HepG2 (cell line): Measurements from ENCODE around the gene FAM117A. TPM values are rescaled to one million over a fixed set of nuclear protein-coding genes. Genes with fewer than 3 reads are reported as not detected.

Source experiments
- ATF6 ChIP-seq: sonication (generic); formaldehyde crosslinking; conservative IDR thresholded peaks from 2 replicates; pipeline ENCODE4 v1.4.0; 2020; ENCODE audit warnings: missing genetic modification reagents
- EP300 ChIP-seq, 3 experiments: sonication (generic) in 1 of 3; formaldehyde crosslinking in 1 of 3; IDR thresholded peaks; 2 replicates each; pipeline versions ENCODE4 v1.5.1 to v1.6.1; 2011 to 2020; ENCODE audit warnings: low read depth in 2 of 3, low read length in 2 of 3, borderline replicate concordance in 1 of 3, improper control_type of control experiment in 1 of 3, mild to moderate bottlenecking in 1 of 3, missing genetic modification reagents in 1 of 3, moderate library complexity in 1 of 3
- NBN ChIP-seq: fragments of 450-650 bp; conservative IDR thresholded peaks from 2 replicates; pipeline ENCODE4 v1.6.1; 2017
- NR1H2 ChIP-seq: sonication (generic); formaldehyde crosslinking; IDR thresholded peaks from 2 replicates; pipeline ENCODE4 v1.8.1; 2022; ENCODE audit warnings: low read depth, missing genetic modification reagents, borderline replicate concordance
- POGK ChIP-seq: sonication (generic); formaldehyde crosslinking; conservative IDR thresholded peaks from 2 replicates; pipeline ENCODE4 v1.8.0; 2022; ENCODE audit warnings: mild to moderate bottlenecking, moderate library complexity, missing genetic modification reagents
- SP4 ChIP-seq: sonication (generic); formaldehyde crosslinking; IDR thresholded peaks from 2 replicates; pipeline ENCODE4 v1.8.1; 2023; ENCODE audit warnings: mild to moderate bottlenecking, missing genetic modification reagents
- TARDBP ChIP-seq: sonication (generic); formaldehyde crosslinking; IDR thresholded peaks from 2 replicates; pipeline ENCODE4 v1.8.0; 2022; ENCODE audit warnings: mild to moderate bottlenecking, missing genetic modification reagents
- ZBTB37 ChIP-seq: sonication (generic); formaldehyde crosslinking; IDR thresholded peaks from 2 replicates; pipeline ENCODE4 v1.4.0; 2020; ENCODE audit warnings: mild to moderate bottlenecking, missing genetic modification reagents
- ZNF253 ChIP-seq: sonication (generic); formaldehyde crosslinking; IDR thresholded peaks from 2 replicates; pipeline ENCODE4 v1.8.0; 2022; ENCODE audit warnings: mild to moderate bottlenecking, missing genetic modification reagents, borderline replicate concordance
- ZNF382 ChIP-seq: sonication (generic); formaldehyde crosslinking; IDR thresholded peaks from 2 replicates; pipeline ENCODE4 v1.5.0; 2020; ENCODE audit warnings: missing genetic modification reagents, mild to moderate bottlenecking, borderline replicate concordance
- ZNF496 ChIP-seq: sonication (generic); formaldehyde crosslinking; IDR thresholded peaks from 2 replicates; pipeline ENCODE4 v1.8.1; 2023; ENCODE audit warnings: mild to moderate bottlenecking, moderate library complexity, missing genetic modification reagents; ENCODE audit not compliant: insufficient replicate concordance
- ZNF510 ChIP-seq: sonication (generic); formaldehyde crosslinking; IDR thresholded peaks from 2 replicates; pipeline ENCODE4 v1.4.0; 2020; ENCODE audit warnings: low read depth, mild to moderate bottlenecking, missing genetic modification reagents
- ZNF563 ChIP-seq: sonication (generic); formaldehyde crosslinking; IDR thresholded peaks from 2 replicates; pipeline ENCODE4 v1.8.0; 2022; ENCODE audit warnings: mild to moderate bottlenecking, moderate library complexity, missing genetic modification reagents
- ZNF749 ChIP-seq: sonication (generic); formaldehyde crosslinking; IDR thresholded peaks from 2 replicates; pipeline ENCODE4 v1.8.0; 2022; ENCODE audit warnings: mild to moderate bottlenecking, missing genetic modification reagents, moderate library complexity, borderline replicate concordance
- polyA plus RNA-seq, 8 experiments: library from polyadenylated mRNA; depleted of rRNA in 3 of 8; stranded (reverse) in 7 of 8; unstranded in 1 of 8; fragments of >200 nt; fragmentation: Illumina TruSeq in 4 of 8; extraction: Trizol in 4 of 8; gene quantifications; 2 replicates each; pipeline versions ENCODE4 v1.2.1 to v1.2.3, GENCODE V29; 2011 to 2016; ENCODE audit warnings: low read depth in 4 of 8, missing spikeins in 1 of 8, mixed read lengths in 1 of 8; ENCODE audit not compliant: insufficient read depth in 1 of 8
- total RNA-seq, 5 experiments: library from RNA; depleted of rRNA; stranded (reverse); fragments of >200 nt; fragmentation: Illumina TruSeq; extraction: Trizol; gene quantifications; 2 replicates each; pipeline ENCODE4 v1.2.3, GENCODE V29; 2016; ENCODE audit warnings: low read depth in 1 of 5
- TF ChIP-seq, protein P1 (sequence below): sonication (generic); formaldehyde crosslinking; IDR thresholded peaks from 2 replicates; pipeline ENCODE4 v1.8.0; 2022; ENCODE audit warnings: missing genetic modification reagents, low read depth, mild to moderate bottlenecking, borderline replicate concordance
- TF ChIP-seq, protein P2 (sequence below): IDR thresholded peaks from 2 replicates; pipeline ENCODE4 v1.6.1; 2012; ENCODE audit warnings: low read depth, low read length, improper control_type of control experiment

The FAM117A gene
- total and polyA plus RNA-seq, 2 of the 13 experiments (the other 11 are each of a cell fraction or from before 2014, with no cell fraction given), result 12.1 to 19.8 TPM

- TF ChIP-seq ATF6 (CRISPR knock-in tag) (no peak), ZNF510 (CRISPR knock-in tag) (peak; percentile 99), NR1H2 (CRISPR knock-in tag) (peak; percentile 80; the same call in 1 of the 2 replicates), ZNF253 (CRISPR knock-in tag) (peak; percentile 99), NBN (no peak), ZNF382 (no peak), ZNF749 (CRISPR knock-in tag) (peak; percentile 99; the same call in 1 of the 2 replicates), ZNF563 (CRISPR knock-in tag) (peak; percentile 98), POGK (CRISPR knock-in tag) (peak; percentile 95), SP4 (peak; percentile 94), EP300 (IDR thresholded peaks at IDR 0.05; ENCODE audit: low read depth in 2 of 2, low read length in 2 of 2) (no peak), EP300 (CRISPR knock-in tag; IDR thresholded peaks at IDR 0.05; ENCODE audit: borderline replicate concordance) (peak; percentile 32; the same call in 1 of the 2 replicates), ZBTB37 (no peak), TARDBP (peak; percentile 99), ZNF496 (CRISPR knock-in tag) (no peak)
- TF ChIP-seq, protein P1, sequence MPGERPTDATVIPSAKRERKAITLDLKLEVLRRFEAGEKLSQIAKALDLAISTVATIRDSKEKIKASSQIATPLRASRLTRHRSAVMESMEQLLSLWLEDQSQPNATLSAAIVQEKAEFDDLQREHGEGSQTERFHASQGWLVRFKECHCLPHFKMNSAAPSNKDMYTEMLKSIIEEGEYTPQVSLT, result peak; percentile 49; the same call in 1 of the 2 replicates
- TF ChIP-seq, protein P2, sequence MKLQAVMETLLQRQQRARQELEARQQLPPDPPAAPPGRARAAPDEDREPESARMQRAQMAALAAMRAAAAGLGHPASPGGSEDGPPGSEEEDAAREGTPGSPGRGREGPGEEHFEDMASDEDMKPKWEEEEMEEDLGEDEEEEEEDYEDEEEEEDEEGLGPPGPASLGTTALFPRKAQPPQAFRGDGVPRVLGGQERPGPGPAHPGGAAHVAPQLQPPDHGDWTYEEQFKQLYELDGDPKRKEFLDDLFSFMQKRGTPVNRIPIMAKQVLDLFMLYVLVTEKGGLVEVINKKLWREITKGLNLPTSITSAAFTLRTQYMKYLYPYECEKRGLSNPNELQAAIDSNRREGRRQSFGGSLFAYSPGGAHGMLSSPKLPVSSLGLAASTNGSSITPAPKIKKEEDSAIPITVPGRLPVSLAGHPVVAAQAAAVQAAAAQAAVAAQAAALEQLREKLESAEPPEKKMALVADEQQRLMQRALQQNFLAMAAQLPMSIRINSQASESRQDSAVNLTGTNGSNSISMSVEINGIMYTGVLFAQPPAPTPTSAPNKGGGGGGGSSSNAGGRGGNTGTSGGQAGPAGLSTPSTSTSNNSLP, result peak; percentile 71
Observed at GRCh38 chr17:49677933-49678847, 85.7 kb downstream of the FAM117A start, which contains the start of gene SPOP (continued).
